SU-DHL-6 (cell line): Measurements from ENCODE around the gene PALLD.

Experiments
- EZH2phosphoT487 ChIP-seq: fragments of 200-600 bp; sonication (generic), shearing (Covaris generic); conservative IDR thresholded peaks from 2 replicates; pipeline ENCODE4 v1.6.1; 2018; ENCODE audit warnings: mild to moderate bottlenecking, antibody characterized with exemption, low read length, moderate library complexity, mixed read lengths
- TF ChIP-seq, protein P1 (sequence below): fragments of 200-600 bp; sonication (generic); IDR thresholded peaks from one replicate; pipeline ENCODE4 v1.5.1; 2017; ENCODE audit warnings: antibody characterized with exemption, mild to moderate bottlenecking, low read length, moderate library complexity; ENCODE audit not compliant: insufficient read depth, poor library complexity, severe bottlenecking

DNA sequence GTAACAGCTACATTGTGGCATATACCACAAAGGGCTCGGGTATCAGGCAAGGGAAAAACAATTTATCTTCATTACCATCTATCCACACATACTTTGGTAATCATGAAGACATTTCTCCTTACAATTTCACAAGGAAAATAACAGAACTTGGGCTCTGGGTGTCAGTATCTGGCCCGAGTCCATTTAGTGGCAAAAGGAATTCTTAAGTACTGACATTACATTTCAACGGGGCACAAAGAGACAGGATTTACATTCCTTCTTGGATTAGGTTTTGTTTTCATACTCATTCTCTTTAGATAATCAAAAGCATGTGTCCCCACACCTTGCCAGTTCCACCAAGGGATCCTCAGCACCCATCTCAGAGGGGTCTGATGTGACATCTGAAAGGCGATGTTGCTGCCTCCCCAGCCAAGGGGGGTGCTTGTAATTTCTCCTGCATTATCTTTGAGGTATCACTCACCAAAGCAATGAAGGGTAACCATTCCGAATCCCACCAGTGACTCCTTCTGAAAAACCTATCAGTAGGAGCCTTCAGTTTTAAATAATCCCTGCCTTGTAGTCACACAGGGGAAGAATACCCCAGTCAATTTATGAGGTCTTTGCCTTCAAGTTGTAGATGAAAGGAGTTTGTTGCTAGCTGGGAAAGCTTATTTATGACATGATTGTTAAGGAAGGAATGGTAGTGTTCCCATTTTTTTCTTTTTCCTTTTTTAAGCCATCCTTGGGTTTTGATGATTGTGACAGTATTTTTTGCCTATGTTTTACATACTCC lies 118.6 kb downstream of the PALLD start:
- TF ChIP-seq, protein P1, sequence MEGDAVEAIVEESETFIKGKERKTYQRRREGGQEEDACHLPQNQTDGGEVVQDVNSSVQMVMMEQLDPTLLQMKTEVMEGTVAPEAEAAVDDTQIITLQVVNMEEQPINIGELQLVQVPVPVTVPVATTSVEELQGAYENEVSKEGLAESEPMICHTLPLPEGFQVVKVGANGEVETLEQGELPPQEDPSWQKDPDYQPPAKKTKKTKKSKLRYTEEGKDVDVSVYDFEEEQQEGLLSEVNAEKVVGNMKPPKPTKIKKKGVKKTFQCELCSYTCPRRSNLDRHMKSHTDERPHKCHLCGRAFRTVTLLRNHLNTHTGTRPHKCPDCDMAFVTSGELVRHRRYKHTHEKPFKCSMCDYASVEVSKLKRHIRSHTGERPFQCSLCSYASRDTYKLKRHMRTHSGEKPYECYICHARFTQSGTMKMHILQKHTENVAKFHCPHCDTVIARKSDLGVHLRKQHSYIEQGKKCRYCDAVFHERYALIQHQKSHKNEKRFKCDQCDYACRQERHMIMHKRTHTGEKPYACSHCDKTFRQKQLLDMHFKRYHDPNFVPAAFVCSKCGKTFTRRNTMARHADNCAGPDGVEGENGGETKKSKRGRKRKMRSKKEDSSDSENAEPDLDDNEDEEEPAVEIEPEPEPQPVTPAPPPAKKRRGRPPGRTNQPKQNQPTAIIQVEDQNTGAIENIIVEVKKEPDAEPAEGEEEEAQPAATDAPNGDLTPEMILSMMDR: no peak
- TF ChIP-seq EZH2phosphoT487: no peak
